GM21360 (cell line): ENCODE results near the gene SLC25A17.
"Not testable (repeated sequence)": the region's sequence is repeated elsewhere in the genome, so short reads cannot be mapped to it uniquely, and the experiment has no call there.

Experiments used
- ATAC-seq: cut with Tn5 transposase; IDR thresholded peaks from one replicate; pipeline ENCODE4 v1.9.1; 2021; ENCODE audit warnings: mild to moderate bottlenecking, moderate library complexity; ENCODE audit not compliant: unreplicated experiment

Gene SLC25A17

DNA sequence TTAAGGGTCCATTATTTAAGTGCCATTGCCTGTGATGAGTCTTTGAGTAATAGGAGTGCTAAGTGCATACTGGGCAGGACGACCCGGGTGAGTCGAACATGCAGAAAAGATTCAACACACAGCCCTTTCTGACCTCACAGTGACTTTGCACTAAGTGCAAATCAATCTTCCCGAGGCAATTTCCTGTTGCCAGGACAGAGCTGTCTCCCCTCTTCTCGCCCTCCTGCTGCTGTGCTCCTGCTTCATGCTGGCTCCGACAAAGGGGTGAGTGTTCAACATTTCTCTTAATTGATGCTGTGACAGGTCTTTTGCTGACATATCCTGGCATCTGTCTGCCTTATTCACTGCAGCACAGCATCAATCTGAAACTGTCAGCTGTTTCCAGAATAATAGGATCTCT lies 97.9 kb downstream of the SLC25A17 start:
- no peak for ATAC-seq

DNA sequence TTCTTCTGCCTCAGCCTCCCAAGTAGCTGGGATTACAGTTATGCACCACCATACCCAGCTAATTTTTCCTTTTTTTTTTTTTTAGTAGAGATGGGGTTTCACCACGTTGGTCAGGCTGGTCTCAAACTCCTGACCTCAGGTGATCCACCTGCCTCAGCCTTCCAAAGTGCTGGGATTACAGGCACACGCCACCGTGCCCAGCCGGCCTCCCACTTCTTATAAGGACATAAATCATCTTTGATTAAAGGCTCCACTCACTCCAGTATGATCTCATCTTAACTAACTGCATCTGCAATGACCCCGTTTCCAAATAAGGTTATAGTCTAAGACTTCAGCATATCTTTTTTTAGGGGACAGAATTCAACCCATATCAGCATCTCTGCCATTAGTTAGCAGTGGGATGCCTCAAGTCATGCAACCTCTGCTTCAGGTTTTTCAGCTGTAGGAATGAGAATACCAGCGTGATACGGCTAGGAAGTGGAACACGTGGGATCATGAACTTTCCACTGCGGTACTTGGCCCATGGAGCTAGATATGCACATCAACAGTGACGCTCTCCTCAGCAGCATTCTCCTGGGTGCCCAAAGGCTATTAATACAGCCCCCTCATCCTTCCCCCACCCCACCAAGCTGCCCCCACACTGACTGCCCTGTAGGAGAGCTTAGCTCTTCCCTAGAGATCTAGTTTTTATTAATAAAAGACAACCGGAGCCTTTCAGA lies 98.4 kb downstream of the SLC25A17 start:
- no peak for ATAC-seq

DNA sequence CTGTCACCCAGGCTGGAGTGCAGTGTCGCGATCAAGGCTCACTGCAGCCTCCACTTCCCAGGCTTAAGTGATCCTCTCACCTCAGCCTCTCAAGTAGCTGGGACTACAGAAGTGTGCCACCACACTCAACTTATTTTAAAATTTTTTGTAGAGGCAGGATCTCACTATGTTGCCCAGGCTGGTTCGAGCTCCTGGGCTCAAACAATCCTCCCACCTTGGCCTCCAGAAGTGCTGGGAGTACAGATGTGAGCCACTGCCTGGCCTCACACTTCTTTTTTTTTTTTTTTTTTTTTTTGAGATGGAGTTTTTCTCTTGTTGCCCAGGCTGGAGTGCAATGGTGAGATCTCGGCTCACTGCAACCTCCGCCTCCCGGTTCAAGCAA lies 99.0 kb downstream of the SLC25A17 start:
- ATAC-seq: not testable (repeated sequence)
